Endodermal cell (in vitro differentiated cells): ENCODE data around the gene CDC14A. TPM values are rescaled to one million over a fixed set of nuclear protein-coding genes. Genes with fewer than 3 reads are reported as not detected.

Experiments
- DNase-seq: peaks from one replicate; pipeline ENCODE4 v3.0.0-alpha.2; 2017
- H3K27ac ChIP-seq: 2 replicates; pipeline ENCODE4 v1.5.1; 2013; ENCODE audit warnings: mild to moderate bottlenecking, low read depth, low read length, moderate library complexity
- H3K27me3 ChIP-seq: 2 replicates; pipeline ENCODE4 v1.6.1; 2013; ENCODE audit warnings: mild to moderate bottlenecking, low read length, moderate library complexity; ENCODE audit not compliant: insufficient read depth, control insufficient read depth, poor library complexity, severe bottlenecking
- H3K36me3 ChIP-seq: 2 replicates; pipeline ENCODE4 v1.7.0; 2013; ENCODE audit warnings: mild to moderate bottlenecking, low read length, moderate library complexity; ENCODE audit not compliant: control insufficient read depth, insufficient read depth
- H3K4me1 ChIP-seq: one replicate; pipeline ENCODE4 v1.7.0; 2013; ENCODE audit warnings: low read length; ENCODE audit not compliant: control insufficient read depth, insufficient read depth
- H3K4me3 ChIP-seq: 2 replicates; pipeline ENCODE4 v1.5.1; 2013; ENCODE audit warnings: mild to moderate bottlenecking, low read length, moderate library complexity
- H3K9ac ChIP-seq: 2 replicates; pipeline ENCODE4 v1.6.1; 2013; ENCODE audit warnings: mild to moderate bottlenecking, low read length, moderate library complexity; ENCODE audit not compliant: poor library complexity, severe bottlenecking; ENCODE audit errors: extremely low read depth
- H3K9me3 ChIP-seq: 2 replicates; pipeline ENCODE4 v1.6.1; 2013; ENCODE audit warnings: mild to moderate bottlenecking, low read length, moderate library complexity; ENCODE audit not compliant: control insufficient read depth
- H3K27ac Mint-ChIP-seq: 2 replicates; pipeline ENCODE4 v1.8.0; 2020; ENCODE audit warnings: mixed read lengths
- H3K27me3 Mint-ChIP-seq: 2 replicates; pipeline ENCODE4 v1.8.0; 2021; ENCODE audit warnings: mild to moderate bottlenecking, mixed read lengths; ENCODE audit not compliant: insufficient read depth
- H3K36me3 Mint-ChIP-seq: 2 replicates; pipeline ENCODE4 v1.8.0; 2020; ENCODE audit warnings: low read depth, mixed read lengths
- H3K4me1 Mint-ChIP-seq: 2 replicates; pipeline ENCODE4 v1.8.0; 2020; ENCODE audit warnings: mixed read lengths
- H3K4me3 Mint-ChIP-seq: 2 replicates; pipeline ENCODE4 v1.8.0; 2020; ENCODE audit warnings: mild to moderate bottlenecking, moderate library complexity, mixed read lengths
- H3K9me3 Mint-ChIP-seq: 2 replicates; pipeline ENCODE4 v1.8.0; 2020; ENCODE audit warnings: mild to moderate bottlenecking, mixed read lengths
- CTCF ChIP-seq: fragments of 200-600 bp; sonication (generic); conservative IDR thresholded peaks from 2 replicates; pipeline ENCODE4 v1.5.0; 2021; ENCODE audit warnings: antibody characterized with exemption, mild to moderate bottlenecking
- WGBS, 2 experiments: methylation state at CpG; one replicate each; pipeline versions ENCODE4 v1.1.5 to v1.1.7; 2013; ENCODE audit warnings: missing lambda C conversion rate in 2 of 2, mixed read lengths in 1 of 2; ENCODE audit not compliant: insufficient coverage in 1 of 2, insufficient read length in 1 of 2; 5-methylcytosine and 5-hydroxymethylcytosine counted together
- total RNA-seq, 2 donors: library from RNA; stranded (reverse); fragmentation: NEBNext Ultra II Directional in 1 of 2; extraction: Animal tissue kit (Norgen Biotek cat#: 25700) in 1 of 2; gene quantifications; 2 replicates in 1 of 2; 3 replicates in 1 of 2; pipeline ENCODE4 v1.2.1, GENCODE V29; 2021

CDC14A gene
- total RNA-seq, 2 donors from 2014 or later, result 14.5 to 17.6 TPM

GRCh38 chr1:100359139-100359538 lies 6.8 kb downstream of the CDC14A start:
- no peak overlapping the region for H3K27ac Mint-ChIP-seq
- Histone ChIP-seq H3K27ac (no peak overlapping the region), H3K4me1 (no peaks in the 10 kb centered on the region), H3K4me3 (no peak overlapping the region), H3K36me3 (peaks cover 32% of the 10 kb centered on the region), H3K9me3 (no peaks in the 10 kb centered on the region), H3K9ac (no peak overlapping the region), H3K27me3 (no peaks in the 10 kb centered on the region)
- 100% methylated on average over 1 of the region's 1 CpG; no CpG with 5 or more reads in 1 of the 2 experiments for WGBS, 2 experiments
- H3K4me1 Mint-ChIP-seq, result peaks cover 40% of the 10 kb centered on the region
- no peak for TF ChIP-seq CTCF
- no peaks in the 10 kb centered on the region for H3K9me3 Mint-ChIP-seq
- H3K27me3 Mint-ChIP-seq, result no peaks in the 10 kb centered on the region
- peaks cover 21% of the 10 kb centered on the region for H3K36me3 Mint-ChIP-seq
- DNase-seq, result no peak
- H3K4me3 Mint-ChIP-seq, result no peak overlapping the region

DNA sequence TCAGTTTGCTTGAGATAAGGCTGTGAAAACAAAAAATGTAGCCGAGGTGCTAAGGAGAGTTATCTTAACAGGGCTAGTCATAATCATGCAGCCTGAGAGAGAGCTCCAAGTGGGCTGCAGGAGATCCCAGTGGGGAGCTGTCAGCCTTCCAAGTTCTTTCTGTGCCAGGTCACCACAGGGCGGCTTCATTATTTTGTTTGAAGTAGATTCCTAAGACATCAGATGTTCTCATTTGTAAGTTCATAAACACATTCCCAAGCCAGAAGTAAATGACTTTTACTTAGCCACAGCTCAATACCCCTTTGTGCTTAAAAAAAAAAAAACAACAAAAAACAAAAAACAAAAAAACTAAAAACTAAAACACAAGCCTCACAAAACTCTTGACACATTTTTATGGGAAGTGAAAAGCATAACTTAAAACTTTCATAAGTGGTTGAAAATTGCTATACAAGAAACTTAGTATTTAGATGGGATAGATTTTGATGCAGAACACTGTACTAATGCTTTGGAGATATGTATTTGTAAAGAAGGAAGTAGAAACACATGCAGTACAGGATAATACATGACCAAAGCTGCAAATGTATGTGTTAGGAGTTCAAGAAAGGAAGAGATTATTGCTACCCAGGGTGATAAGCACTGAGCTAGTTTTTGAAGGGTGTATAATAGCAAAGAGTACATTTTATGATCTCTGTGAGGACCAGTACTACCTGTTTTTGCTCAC lies 8.6 kb downstream of the CDC14A start:
- H3K27ac ChIP-seq, result peak overlapping the region; percentile 66
- DNase-seq, result peak; percentile 63
- no peaks in the 10 kb centered on the region for H3K27me3 ChIP-seq
- no peak overlapping the region for H3K27ac Mint-ChIP-seq
- no peak overlapping the region for H3K4me3 ChIP-seq
- no peaks in the 10 kb centered on the region for H3K9me3 ChIP-seq
- H3K4me3 Mint-ChIP-seq, result no peak overlapping the region
- peaks cover 32% of the 10 kb centered on the region for H3K36me3 ChIP-seq
- TF ChIP-seq CTCF, result no peak
- H3K4me1 ChIP-seq, result no peaks in the 10 kb centered on the region
- peaks cover 24% of the 10 kb centered on the region for H3K36me3 Mint-ChIP-seq
- H3K9me3 Mint-ChIP-seq, result no peaks in the 10 kb centered on the region
- H3K9ac ChIP-seq, result no peak overlapping the region
- WGBS, 2 experiments, result 29% methylated on average over 2 of the region's 2 CpGs; no CpG with 5 or more reads in 1 of the 2 experiments
- H3K4me1 Mint-ChIP-seq, result peaks cover 34% of the 10 kb centered on the region
- H3K27me3 Mint-ChIP-seq, result no peaks in the 10 kb centered on the region

DNA sequence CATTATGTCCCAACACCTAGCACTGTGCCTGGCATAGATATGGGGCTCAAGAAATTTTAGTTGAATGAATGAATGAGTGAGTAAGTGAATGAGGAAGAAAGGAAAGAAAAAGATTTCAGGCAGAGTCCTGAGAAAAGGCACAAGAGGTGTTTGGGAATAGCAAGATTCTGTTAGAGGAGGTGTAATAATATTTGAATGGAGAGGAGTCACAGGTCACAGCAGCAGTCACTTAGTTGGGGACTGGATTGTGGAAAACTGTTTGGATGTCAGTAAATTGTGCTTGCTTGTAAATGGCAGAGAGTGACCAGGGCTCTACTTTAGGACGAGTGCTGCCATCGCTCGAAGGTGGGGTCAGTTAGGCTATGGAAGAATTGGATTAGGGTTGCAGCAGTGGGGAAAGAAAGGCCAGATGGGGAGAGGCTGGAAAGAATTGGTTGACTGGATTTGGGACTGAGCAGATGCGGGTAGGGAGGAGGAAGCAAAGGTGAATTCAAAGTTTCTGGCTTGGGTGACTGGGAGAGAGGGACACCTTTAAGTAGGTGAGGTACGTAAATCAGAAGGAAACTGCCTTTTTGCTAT lies 9.3 kb downstream of the CDC14A start:
- Histone ChIP-seq H3K27ac (peak overlapping the region; percentile 9), H3K4me3 (no peak overlapping the region), H3K36me3 (peaks cover 28% of the 10 kb centered on the region), H3K9me3 (no peaks in the 10 kb centered on the region), H3K9ac (no peak overlapping the region), H3K27me3 (no peaks in the 10 kb centered on the region), H3K4me1 (no peaks in the 10 kb centered on the region)
- H3K4me3 Mint-ChIP-seq, result no peak overlapping the region
- H3K9me3 Mint-ChIP-seq, result no peaks in the 10 kb centered on the region
- 78 to 82% methylated on average over 5 of the region's 5 CpGs for WGBS, 2 experiments
- no peaks in the 10 kb centered on the region for H3K27me3 Mint-ChIP-seq
- no peak for TF ChIP-seq CTCF
- peaks cover 21% of the 10 kb centered on the region for H3K36me3 Mint-ChIP-seq
- H3K4me1 Mint-ChIP-seq, result peaks cover 35% of the 10 kb centered on the region
- peak overlapping the region; percentile 5 for H3K27ac Mint-ChIP-seq
- no peak for DNase-seq
